ENCODE results near the gene ADAM23. TPM values are rescaled to one million over a fixed set of nuclear protein-coding genes. Genes with fewer than 3 reads are reported as not detected.

The ADAM23 gene
- total RNA-seq, 2 experiments from 2014 or later, result not detected

DNA sequence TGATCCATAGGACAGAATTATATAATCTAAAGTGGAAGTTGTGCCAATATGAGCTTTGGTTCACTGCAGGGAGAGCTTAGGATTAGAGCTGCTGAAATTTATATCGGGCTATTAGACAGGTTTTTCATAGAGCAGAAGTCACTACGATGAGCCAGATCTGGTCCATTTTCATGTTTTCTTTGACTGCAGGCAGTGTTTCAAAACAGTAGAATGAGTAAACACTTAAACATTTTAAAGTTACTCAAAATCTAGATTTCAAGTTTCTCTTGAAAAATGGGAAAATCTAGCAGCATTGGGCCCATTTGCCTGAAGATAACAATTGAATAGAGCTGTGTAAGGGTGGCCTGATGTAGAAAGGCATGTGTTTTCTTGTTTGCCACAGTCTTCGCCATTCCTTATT is 14.5 kb upstream of the ADAM23 start:
- H3K36me3 Mint-ChIP-seq (ENCODE audit: low read depth), result no peaks in the 10 kb centered on the region
- CTCF ChIA-PET, result no interaction called here
- ATAC-seq (no peak), DNase-seq (no peak)
- no peak overlapping the region for H3K27ac Mint-ChIP-seq
- H3K9me3 Mint-ChIP-seq (ENCODE audit: insufficient read depth), result no peaks in the 10 kb centered on the region
- no peaks in the 10 kb centered on the region for H3K4me1 Mint-ChIP-seq (ENCODE audit: low read depth)
- peaks cover 1% of the 10 kb centered on the region for H3K27me3 Mint-ChIP-seq (ENCODE audit: low read depth)
- no peak overlapping the region for H3K4me3 Mint-ChIP-seq
- POLR2A ChIA-PET, result no interaction called here

DNA sequence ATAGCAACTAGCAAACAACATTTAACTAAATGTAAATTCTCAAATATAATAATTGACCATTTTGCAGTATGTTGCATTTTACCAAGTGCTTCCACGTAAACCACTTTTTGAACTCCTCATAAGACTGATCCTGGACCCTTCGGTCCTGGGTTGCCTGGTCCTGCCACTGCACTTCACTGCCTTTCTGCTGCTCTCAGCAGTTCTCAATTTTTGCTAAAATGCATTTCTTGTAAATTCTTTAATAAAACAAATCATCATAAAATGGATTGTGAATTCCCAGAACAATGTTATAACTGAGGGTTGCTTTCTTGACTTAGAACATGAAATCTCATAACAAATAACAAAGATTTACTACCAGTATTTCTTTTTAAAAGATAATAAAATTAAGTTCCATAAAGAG is 12.9 kb upstream of the ADAM23 start:
- CTCF ChIA-PET, result no interaction called here
- POLR2A ChIA-PET, result no interaction called here
- H3K9me3 Mint-ChIP-seq (ENCODE audit: insufficient read depth), result no peaks in the 10 kb centered on the region
- no peak for DNase-seq
- no peak overlapping the region for H3K27ac Mint-ChIP-seq
- no peaks in the 10 kb centered on the region for H3K4me1 Mint-ChIP-seq (ENCODE audit: low read depth)
- ATAC-seq, result no peak
- H3K36me3 Mint-ChIP-seq (ENCODE audit: low read depth), result no peaks in the 10 kb centered on the region
- H3K4me3 Mint-ChIP-seq, result no peak overlapping the region
- H3K27me3 Mint-ChIP-seq (ENCODE audit: low read depth), result peaks cover 3% of the 10 kb centered on the region

DNA sequence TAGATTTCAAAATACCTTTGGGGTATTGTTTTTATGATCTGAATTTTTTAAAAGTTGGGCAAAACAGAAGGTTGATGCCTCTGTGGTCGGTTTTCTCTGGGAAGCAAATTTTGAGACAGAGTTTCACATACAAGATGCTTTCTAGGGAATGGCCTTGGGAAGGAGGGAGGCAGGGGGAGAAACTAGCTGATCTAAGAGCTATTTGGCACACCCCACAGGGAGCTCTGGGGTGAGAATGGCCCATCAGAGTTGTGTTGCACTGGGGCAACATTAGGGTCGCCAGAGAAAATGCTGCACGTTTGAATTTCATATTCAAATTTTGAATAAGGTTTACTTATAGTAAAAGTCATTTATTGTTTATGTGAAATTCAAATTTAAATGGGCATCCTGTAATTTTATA is 11.9 kb upstream of the ADAM23 start:
- H3K27ac Mint-ChIP-seq, result no peak overlapping the region
- DNase-seq, result no peak
- peaks cover 5% of the 10 kb centered on the region for H3K27me3 Mint-ChIP-seq (ENCODE audit: low read depth)
- no peaks in the 10 kb centered on the region for H3K9me3 Mint-ChIP-seq (ENCODE audit: insufficient read depth)
- no peak overlapping the region for H3K4me3 Mint-ChIP-seq
- H3K36me3 Mint-ChIP-seq (ENCODE audit: low read depth), result no peaks in the 10 kb centered on the region
- ChIA-PET CTCF (no interaction called here), POLR2A (no interaction called here)
- H3K4me1 Mint-ChIP-seq (ENCODE audit: low read depth), result no peaks in the 10 kb centered on the region
- no peak for ATAC-seq

DNA sequence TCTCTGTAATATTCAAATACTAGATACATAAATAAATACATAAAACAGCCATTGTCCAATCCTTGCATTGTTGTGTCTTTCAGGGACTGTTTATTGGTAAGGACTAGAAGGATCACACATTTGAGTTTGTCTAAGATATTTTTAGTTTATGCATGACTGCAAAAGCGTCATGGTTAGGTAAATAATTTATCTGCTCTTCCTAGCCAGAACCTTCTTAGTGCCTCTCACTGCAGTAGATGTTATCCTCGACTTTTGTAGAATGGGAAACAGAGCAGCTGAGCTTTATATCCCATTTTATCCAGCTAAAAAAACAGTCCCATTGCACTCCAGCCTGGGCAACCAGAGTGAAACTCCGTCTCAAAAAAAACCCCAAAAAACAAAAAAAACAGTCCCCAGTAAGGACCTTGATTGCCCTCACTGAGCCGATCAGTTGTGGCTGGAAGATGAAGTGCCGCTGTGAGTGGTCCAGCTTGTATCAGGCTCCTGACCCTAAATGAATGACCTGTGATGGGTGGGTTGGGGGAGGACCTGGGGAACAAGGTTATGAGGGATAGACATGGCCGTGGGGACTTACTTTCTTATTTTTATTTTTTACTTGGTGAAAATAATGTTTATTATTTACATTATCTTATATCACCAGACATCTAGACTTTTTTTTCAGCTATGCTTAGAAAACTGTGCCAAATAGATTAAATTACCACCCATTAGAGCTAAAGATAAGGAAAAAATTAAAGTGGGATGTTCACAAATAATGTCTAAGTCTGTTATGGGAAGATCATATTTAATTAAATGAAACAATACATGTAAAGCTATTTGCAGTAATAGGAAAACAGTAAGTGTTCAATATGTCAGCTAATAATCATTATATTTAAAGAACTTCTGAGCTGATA is 10.9 kb upstream of the ADAM23 start:
- peaks cover 5% of the 10 kb centered on the region for H3K27me3 Mint-ChIP-seq (ENCODE audit: low read depth)
- ATAC-seq (no peak), DNase-seq (no peak)
- no peak overlapping the region for H3K4me3 Mint-ChIP-seq
- H3K36me3 Mint-ChIP-seq (ENCODE audit: low read depth), result no peaks in the 10 kb centered on the region
- no peaks in the 10 kb centered on the region for H3K9me3 Mint-ChIP-seq (ENCODE audit: insufficient read depth)
- no peaks in the 10 kb centered on the region for H3K4me1 Mint-ChIP-seq (ENCODE audit: low read depth)
- H3K27ac Mint-ChIP-seq, result no peak overlapping the region
- ChIA-PET POLR2A (no interaction called here), CTCF (no interaction called here)

DNA sequence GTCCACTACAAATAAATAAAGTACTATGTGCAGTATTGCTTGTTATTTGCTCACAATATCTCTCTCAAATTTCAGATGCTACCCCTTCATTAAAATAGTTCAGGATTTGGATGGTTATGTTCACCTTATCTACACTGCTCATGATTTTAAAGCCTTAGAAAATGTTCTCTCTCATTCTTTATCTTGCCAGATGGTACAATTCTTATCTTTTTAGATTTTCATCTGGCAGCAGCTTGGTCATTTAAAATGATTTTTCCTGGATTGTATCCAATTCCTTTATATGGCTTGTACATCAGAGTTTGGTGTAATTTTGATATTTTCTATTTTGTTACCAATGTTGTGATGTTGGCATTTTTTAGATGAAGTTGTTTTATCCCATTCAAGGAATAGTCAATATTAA is 10.1 kb upstream of the ADAM23 start:
- H3K9me3 Mint-ChIP-seq (ENCODE audit: insufficient read depth), result no peaks in the 10 kb centered on the region
- H3K27me3 Mint-ChIP-seq (ENCODE audit: low read depth), result peaks cover 5% of the 10 kb centered on the region
- H3K4me3 Mint-ChIP-seq, result no peak overlapping the region
- ATAC-seq (no peak), DNase-seq (no peak)
- POLR2A ChIA-PET, result no interaction called here
- CTCF ChIA-PET, result no interaction called here
- H3K27ac Mint-ChIP-seq, result no peak overlapping the region
- H3K36me3 Mint-ChIP-seq (ENCODE audit: low read depth), result no peaks in the 10 kb centered on the region
- H3K4me1 Mint-ChIP-seq (ENCODE audit: low read depth), result no peaks in the 10 kb centered on the region

DNA sequence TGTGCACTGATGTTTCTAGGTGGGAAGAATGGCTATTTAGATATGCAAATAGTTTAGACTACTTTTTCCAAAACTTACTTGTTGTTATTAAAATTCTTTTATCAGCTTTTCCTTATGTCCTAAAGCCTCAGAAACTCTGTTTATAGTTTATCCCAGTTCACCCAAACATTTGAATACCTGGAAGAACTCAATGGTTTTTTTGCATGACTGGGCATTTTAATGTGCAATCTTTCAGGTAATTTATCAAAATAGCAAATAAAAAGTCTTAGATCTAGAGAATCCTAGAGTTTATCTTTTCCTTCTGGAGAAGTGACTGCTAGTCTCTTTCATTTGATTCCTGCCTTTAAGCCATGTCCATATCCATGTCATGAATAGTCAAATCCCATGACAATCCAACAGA is 9.6 kb upstream of the ADAM23 start:
- Mint-ChIP-seq H3K9me3 (ENCODE audit: insufficient read depth) (no peaks in the 10 kb centered on the region), H3K27ac (no peak overlapping the region), H3K4me3 (no peak overlapping the region), H3K27me3 (ENCODE audit: low read depth) (peaks cover 6% of the 10 kb centered on the region), H3K4me1 (ENCODE audit: low read depth) (no peaks in the 10 kb centered on the region), H3K36me3 (ENCODE audit: low read depth) (no peaks in the 10 kb centered on the region)
- no peak for DNase-seq
- POLR2A ChIA-PET, result no interaction called here
- ATAC-seq, result no peak
- CTCF ChIA-PET, result no interaction called here

DNA sequence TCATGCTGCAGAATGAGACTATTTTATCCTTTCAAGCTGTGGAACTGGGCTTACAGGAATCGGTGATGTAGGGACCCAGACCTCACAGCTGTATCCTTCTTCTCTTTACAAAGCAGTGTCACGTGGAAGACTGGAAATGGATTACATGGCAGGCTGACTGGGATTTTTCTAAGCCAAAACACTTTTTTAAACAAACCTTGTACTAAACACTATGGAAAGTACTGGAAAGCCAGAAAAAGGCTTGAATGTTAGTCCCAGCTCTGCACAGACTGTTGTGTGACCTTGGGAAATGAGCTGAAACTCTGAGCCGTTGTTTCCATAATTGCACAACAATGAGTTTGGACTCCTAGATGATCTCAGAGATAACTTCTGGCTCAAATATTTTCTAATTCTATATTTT is 7.6 kb upstream of the ADAM23 start:
- H3K9me3 Mint-ChIP-seq (ENCODE audit: insufficient read depth), result no peaks in the 10 kb centered on the region
- H3K36me3 Mint-ChIP-seq (ENCODE audit: low read depth), result no peaks in the 10 kb centered on the region
- CTCF ChIA-PET, result no interaction called here
- H3K4me3 Mint-ChIP-seq, result no peak overlapping the region
- DNase-seq (no peak), ATAC-seq (no peak)
- peaks cover 21% of the 10 kb centered on the region for H3K27me3 Mint-ChIP-seq (ENCODE audit: low read depth)
- H3K4me1 Mint-ChIP-seq (ENCODE audit: low read depth), result no peaks in the 10 kb centered on the region
- POLR2A ChIA-PET, result no interaction called here
- no peak overlapping the region for H3K27ac Mint-ChIP-seq

DNA sequence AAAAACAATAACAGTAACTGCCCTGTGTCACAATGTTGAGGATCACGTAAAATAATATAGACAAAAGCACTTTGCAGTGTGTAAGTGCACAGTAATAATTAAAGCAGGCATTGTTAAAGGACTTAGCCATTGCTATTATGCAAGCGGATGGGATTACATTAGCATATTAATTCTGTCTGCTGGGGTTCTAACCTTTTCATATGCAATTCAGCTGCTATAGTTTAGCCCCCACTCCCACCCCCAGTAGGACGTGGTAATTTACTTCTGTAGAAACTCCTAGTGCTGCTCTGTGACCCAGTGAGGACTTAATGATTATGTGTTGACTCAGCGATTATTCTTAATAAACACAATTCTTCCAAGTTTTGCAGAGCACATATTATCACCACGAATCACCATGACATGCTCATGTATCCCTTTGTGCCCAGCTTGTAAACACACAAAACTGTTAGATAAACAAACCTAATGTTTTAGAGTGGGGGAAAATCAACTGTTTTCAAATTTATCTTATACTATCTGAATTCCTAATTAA is 5.1 kb upstream of the ADAM23 start:
- Mint-ChIP-seq H3K27ac (no peak overlapping the region), H3K4me1 (ENCODE audit: low read depth) (peaks cover 5% of the 10 kb centered on the region), H3K9me3 (ENCODE audit: insufficient read depth) (no peaks in the 10 kb centered on the region), H3K36me3 (ENCODE audit: low read depth) (no peaks in the 10 kb centered on the region), H3K4me3 (no peak overlapping the region), H3K27me3 (ENCODE audit: low read depth) (peaks cover 39% of the 10 kb centered on the region)
- DNase-seq (no peak), ATAC-seq (no peak)
- POLR2A ChIA-PET, result no interaction called here
- CTCF ChIA-PET, result no interaction called here

DNA sequence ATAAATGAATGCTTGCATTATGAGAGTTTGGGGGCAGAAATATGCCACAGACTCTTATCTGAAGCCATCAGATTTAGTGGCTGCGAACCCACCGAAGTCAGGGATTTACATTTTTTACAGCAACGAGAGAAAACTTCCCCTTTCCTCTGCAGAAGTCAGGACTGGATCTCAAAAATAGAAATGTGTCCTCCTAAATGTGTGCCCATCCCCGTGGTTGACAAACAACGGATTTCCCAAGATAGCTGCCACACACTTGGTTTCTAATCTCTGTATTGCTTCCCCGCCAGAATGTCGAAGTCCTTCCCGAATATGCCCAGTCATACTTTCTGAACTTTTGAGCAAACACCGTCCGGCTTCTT is 879 bp upstream of the ADAM23 start:
- no peak overlapping the region for H3K4me3 Mint-ChIP-seq
- DNase-seq (no peak), ATAC-seq (no peak)
- CTCF ChIA-PET, result no interaction called here
- H3K27me3 Mint-ChIP-seq (ENCODE audit: low read depth), result peaks cover 55% of the 10 kb centered on the region
- no peak overlapping the region for H3K27ac Mint-ChIP-seq
- H3K9me3 Mint-ChIP-seq (ENCODE audit: insufficient read depth), result no peaks in the 10 kb centered on the region
- POLR2A ChIA-PET, result no interaction called here
- H3K4me1 Mint-ChIP-seq (ENCODE audit: low read depth), result peaks cover 10% of the 10 kb centered on the region
- H3K36me3 Mint-ChIP-seq (ENCODE audit: low read depth), result no peaks in the 10 kb centered on the region

DNA sequence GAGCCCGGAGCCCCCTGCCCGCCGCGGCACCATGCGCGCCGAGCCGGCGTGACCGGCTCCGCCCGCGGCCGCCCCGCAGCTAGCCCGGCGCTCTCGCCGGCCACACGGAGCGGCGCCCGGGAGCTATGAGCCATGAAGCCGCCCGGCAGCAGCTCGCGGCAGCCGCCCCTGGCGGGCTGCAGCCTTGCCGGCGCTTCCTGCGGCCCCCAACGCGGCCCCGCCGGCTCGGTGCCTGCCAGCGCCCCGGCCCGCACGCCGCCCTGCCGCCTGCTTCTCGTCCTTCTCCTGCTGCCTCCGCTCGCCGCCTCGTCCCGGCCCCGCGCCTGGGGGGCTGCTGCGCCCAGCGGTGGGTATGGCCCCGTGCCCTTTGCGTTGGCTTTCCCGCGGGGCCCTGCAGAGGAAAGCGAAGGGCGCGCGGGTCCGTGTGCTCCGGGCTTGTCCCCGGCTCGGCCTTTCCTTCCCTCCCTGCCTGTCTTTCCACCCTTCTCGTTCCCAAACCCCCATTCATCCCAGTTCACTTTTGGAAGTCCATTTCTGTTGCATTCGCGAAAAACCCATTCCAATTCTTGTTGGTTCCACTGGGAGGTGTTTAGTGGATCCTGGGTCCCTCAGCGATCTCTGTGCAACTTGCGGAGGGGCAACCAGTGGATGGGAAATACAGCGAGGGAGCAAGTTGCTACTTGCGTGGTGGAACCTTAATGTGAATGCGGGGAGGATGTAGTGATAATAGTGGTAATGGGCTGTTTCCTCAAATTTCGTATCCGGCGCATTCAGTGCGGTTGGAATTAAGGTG is 599 bp downstream of the ADAM23 start:
- Mint-ChIP-seq H3K27ac (peak overlapping the region; percentile 10), H3K9me3 (ENCODE audit: insufficient read depth) (no peaks in the 10 kb centered on the region), H3K4me1 (ENCODE audit: low read depth) (peaks cover 10% of the 10 kb centered on the region), H3K36me3 (ENCODE audit: low read depth) (no peaks in the 10 kb centered on the region), H3K4me3 (peak overlapping the region; percentile 65), H3K27me3 (ENCODE audit: low read depth) (peaks cover 58% of the 10 kb centered on the region)
- POLR2A ChIA-PET, result no interaction called here
- CTCF ChIA-PET, result no interaction called here
- ATAC-seq (peak; percentile 81), DNase-seq (no peak)

DNA sequence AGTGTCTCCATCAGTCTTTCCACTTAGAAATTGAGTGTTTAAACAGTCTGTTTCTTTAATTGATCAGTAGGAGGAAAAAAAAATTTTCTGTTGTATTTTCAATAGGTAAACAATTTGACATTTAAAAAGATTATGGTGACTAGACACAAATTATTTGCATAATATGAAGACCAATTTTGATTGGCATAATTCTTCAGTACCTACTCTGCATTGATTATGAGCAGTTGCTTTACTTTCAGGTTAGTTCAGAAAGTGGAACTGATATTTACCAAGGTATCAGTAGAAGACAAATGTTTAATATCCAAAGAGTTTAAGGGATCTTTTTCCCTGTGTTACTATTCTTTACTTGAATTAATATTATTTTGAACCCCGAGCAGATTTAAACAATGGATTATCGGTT is 2.6 kb downstream of the ADAM23 start:
- no peak overlapping the region for H3K27ac Mint-ChIP-seq
- no peak for ATAC-seq
- CTCF ChIA-PET, result no interaction called here

DNA sequence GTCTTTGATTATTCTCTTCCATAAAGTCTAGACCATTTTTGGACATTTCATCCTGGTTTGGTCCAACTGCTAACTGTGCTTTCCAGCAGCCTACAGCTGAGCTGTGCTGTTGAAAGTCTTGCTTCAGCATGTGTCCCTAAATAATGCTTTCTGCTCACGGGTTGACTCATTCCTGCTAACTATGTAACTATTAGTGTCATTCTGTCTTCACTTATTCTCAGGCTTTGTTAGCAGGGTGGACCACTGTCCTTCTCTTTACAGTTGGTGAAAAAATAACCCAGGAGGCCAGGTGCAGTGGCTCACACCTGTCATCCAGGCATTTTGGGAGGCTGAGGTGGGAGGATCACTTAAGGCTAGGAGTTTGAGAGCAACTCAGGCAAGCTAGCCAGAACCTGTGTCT is 8.9 kb downstream of the ADAM23 start:
- no peak for ATAC-seq
- no peaks in the 10 kb centered on the region for H3K4me1 Mint-ChIP-seq (ENCODE audit: low read depth)
- H3K36me3 Mint-ChIP-seq (ENCODE audit: low read depth), result no peaks in the 10 kb centered on the region
- POLR2A ChIA-PET, result no interaction called here
- CTCF ChIA-PET, result no interaction called here
- H3K4me3 Mint-ChIP-seq, result no peak overlapping the region
- H3K27ac Mint-ChIP-seq, result no peak overlapping the region
- peaks cover 13% of the 10 kb centered on the region for H3K27me3 Mint-ChIP-seq (ENCODE audit: low read depth)
- no peak for DNase-seq
- no peaks in the 10 kb centered on the region for H3K9me3 Mint-ChIP-seq (ENCODE audit: insufficient read depth)

More for the DNA sequence above, 2.6 kb downstream of the ADAM23 start:
- DNase-seq, result no peak
- POLR2A ChIA-PET, result no interaction called here
- Mint-ChIP-seq H3K4me3 (no peak overlapping the region), H3K4me1 (ENCODE audit: low read depth) (peaks cover 10% of the 10 kb centered on the region), H3K27me3 (ENCODE audit: low read depth) (peaks cover 44% of the 10 kb centered on the region), H3K36me3 (ENCODE audit: low read depth) (no peaks in the 10 kb centered on the region), H3K9me3 (ENCODE audit: insufficient read depth) (no peaks in the 10 kb centered on the region)

Measured in activated CD8-positive, alpha-beta T cell treated with anti-CD3 and anti-CD28 coated beads, Interleukin-2, amount 10 ng/mL, durations not matched to agents 7 days and 5 days (primary cell).